GM23338 (cell line): Measurements from ENCODE around the gene OR14I1. TPM values are rescaled to one million over a fixed set of nuclear protein-coding genes. Genes with fewer than 3 reads are reported as not detected.

Experiments
- ATAC-seq: fragments of 200-7000 bp; cut with Tn5 transposase; 3 replicates; pipeline ENCODE4 v1.9.1; 2020
- DNase-seq: peaks from one replicate; pipeline ENCODE4 v3.0.0-alpha.2; 2015; ENCODE audit warnings: low spot score
- H2AFZ ChIP-seq: fragments of 200-600 bp; sonication (generic); 2 replicates; pipeline ENCODE4 v1.8.0; 2016; ENCODE audit warnings: antibody characterized with exemption, mild to moderate bottlenecking, moderate library complexity
- H3F3A ChIP-seq: fragments of 200-600 bp; sonication (generic); replicated peaks from 2 replicates; pipeline ENCODE4 v1.8.0; 2017; ENCODE audit warnings: antibody characterized with exemption, mixed run types, low read depth
- H3K27ac ChIP-seq: fragments of 200-600 bp; sonication (generic); 2 replicates; pipeline ENCODE4 v1.6.1; 2016; ENCODE audit warnings: low read depth
- H3K27me3 ChIP-seq: fragments of 200-600 bp; sonication (generic); 2 replicates; pipeline ENCODE4 v1.8.0; 2016; ENCODE audit warnings: mild to moderate bottlenecking, mixed run types, moderate library complexity; ENCODE audit not compliant: insufficient read depth
- H3K36me3 ChIP-seq: fragments of 200-600 bp; sonication (generic); 2 replicates; pipeline ENCODE4 v1.8.0; 2016; ENCODE audit warnings: mild to moderate bottlenecking; ENCODE audit not compliant: insufficient read depth
- H3K4me1 ChIP-seq: fragments of 200-600 bp; sonication (generic); 2 replicates; pipeline ENCODE4 v1.8.0; 2016; ENCODE audit warnings: mild to moderate bottlenecking, moderate library complexity; ENCODE audit not compliant: insufficient read depth
- H3K4me2 ChIP-seq: fragments of 200-600 bp; sonication (generic); 2 replicates; pipeline ENCODE4 v1.7.1; 2017; ENCODE audit warnings: mixed run types
- H3K4me3 ChIP-seq: fragments of 200-600 bp; sonication (generic); 2 replicates; pipeline ENCODE4 v1.6.1; 2016; ENCODE audit warnings: mixed run types
- H3K79me2 ChIP-seq: fragments of 200-600 bp; sonication (generic); replicated peaks from 2 replicates; pipeline ENCODE4 v1.8.0; 2017; ENCODE audit warnings: mild to moderate bottlenecking; ENCODE audit not compliant: insufficient read depth
- H3K9me2 ChIP-seq: fragments of 200-600 bp; sonication (generic); 2 replicates; pipeline ENCODE4 v1.8.0; 2017; ENCODE audit not compliant: insufficient read depth
- H4K20me1 ChIP-seq: fragments of 200-600 bp; sonication (generic); replicated peaks from 2 replicates; pipeline ENCODE4 v1.8.0; 2017; ENCODE audit warnings: mild to moderate bottlenecking; ENCODE audit not compliant: insufficient read depth
- H3K27ac Mint-ChIP-seq: 2 replicates; pipeline ENCODE4 v1.8.0; 2020; ENCODE audit warnings: inconsistent platforms, mild to moderate bottlenecking, moderate library complexity, mixed read lengths
- H3K27me3 Mint-ChIP-seq: 3 replicates; pipeline ENCODE4 v1.8.0; 2022; ENCODE audit warnings: low read depth, mild to moderate bottlenecking, moderate library complexity, mixed read lengths, inconsistent platforms; ENCODE audit not compliant: insufficient read depth, poor library complexity
- H3K36me3 Mint-ChIP-seq: 3 replicates; pipeline ENCODE4 v1.8.0; 2021; ENCODE audit warnings: low read depth, mild to moderate bottlenecking, inconsistent platforms, moderate library complexity, mixed read lengths
- H3K4me1 Mint-ChIP-seq: 3 replicates; pipeline ENCODE4 v1.8.0; 2020; ENCODE audit warnings: mild to moderate bottlenecking, inconsistent platforms, mixed read lengths
- H3K4me3 Mint-ChIP-seq: 3 replicates; pipeline ENCODE4 v1.8.0; 2021; ENCODE audit warnings: moderate library complexity, mild to moderate bottlenecking, inconsistent platforms, mixed read lengths
- H3K9me3 Mint-ChIP-seq: 3 replicates; pipeline ENCODE4 v1.8.0; 2020; ENCODE audit warnings: moderate library complexity, mild to moderate bottlenecking, inconsistent platforms, mixed read lengths
- CREB1 ChIP-seq: fragments of 250-450 bp; sonication (Bioruptor Pico); IDR thresholded peaks from 2 replicates; pipeline ENCODE4 v1.5.0; 2020; ENCODE audit warnings: low read depth, mild to moderate bottlenecking, moderate library complexity
- CTCF ChIP-seq, 2 experiments: fragments of 200-600 bp in 1 of 2; sonication (generic) in 1 of 2; conservative IDR thresholded peaks; 2 replicates each; pipeline versions ENCODE4 v1.5.1 to v1.6.1; 2016 to 2017; ENCODE audit warnings: antibody characterized with exemption in 2 of 2, low read depth in 2 of 2, mild to moderate bottlenecking in 2 of 2, moderate library complexity in 1 of 2
- ETS1 ChIP-seq: IDR thresholded peaks from 2 replicates; pipeline ENCODE4 v1.6.1; 2016; ENCODE audit warnings: antibody characterized with exemption
- EZH2 ChIP-seq: fragments of 200-600 bp; sonication (generic); IDR thresholded peaks from one replicate; pipeline ENCODE4 v1.8.0; 2017; ENCODE audit warnings: antibody characterized with exemption, mild to moderate bottlenecking, low read depth; ENCODE audit not compliant: unreplicated experiment
- EZH2phosphoT487 ChIP-seq: fragments of 200-600 bp; sonication (generic); IDR thresholded peaks from one replicate; pipeline ENCODE4 v1.8.1; 2018; ENCODE audit warnings: antibody characterized with exemption; ENCODE audit not compliant: unreplicated experiment
- JUNB ChIP-seq: IDR thresholded peaks from one replicate; pipeline ENCODE4 v1.6.1; 2016; ENCODE audit warnings: antibody characterized with exemption; ENCODE audit not compliant: unreplicated experiment
- NANOG ChIP-seq: IDR thresholded peaks from 2 replicates; pipeline ENCODE4 v1.6.1; 2016; ENCODE audit warnings: antibody characterized with exemption, borderline replicate concordance
- POLR2AphosphoS5 ChIP-seq: IDR thresholded peaks from 2 replicates; pipeline ENCODE4 v1.6.1; 2016; ENCODE audit warnings: antibody characterized with exemption, low read depth
- REST ChIP-seq: IDR thresholded peaks from one replicate; pipeline ENCODE4 v1.6.1; 2018; ENCODE audit warnings: antibody characterized with exemption; ENCODE audit not compliant: unreplicated experiment
- STAT1 ChIP-seq: IDR thresholded peaks from one replicate; pipeline ENCODE4 v1.6.1; 2016; ENCODE audit warnings: antibody characterized with exemption; ENCODE audit not compliant: unreplicated experiment
- ZNF114 ChIP-seq: fragments of 250-450 bp; sonication (Bioruptor Pico); IDR thresholded peaks from 2 replicates; pipeline ENCODE4 v1.5.0; 2020; ENCODE audit warnings: mild to moderate bottlenecking, moderate library complexity
- ZNF331 ChIP-seq: fragments of 250-450 bp; sonication (Bioruptor Pico); IDR thresholded peaks from 2 replicates; pipeline ENCODE4 v1.5.0; 2020; ENCODE audit warnings: low read depth, mild to moderate bottlenecking, moderate library complexity
- ZNF462 ChIP-seq: fragments of 250-450 bp; sonication (Bioruptor Pico); IDR thresholded peaks from 2 replicates; pipeline ENCODE4 v1.5.0; 2020; ENCODE audit warnings: mild to moderate bottlenecking, moderate library complexity
- polyA plus RNA-seq: library from polyadenylated mRNA; unstranded; fragments of >200 nt; fragmentation: Nextera tagmentation; extraction: Ambion mirVana; gene quantifications from 2 replicates; pipeline ENCODE4 v1.2.1, GENCODE V29; 2016
- total RNA-seq: library from RNA; depleted of rRNA; stranded (reverse); fragments of >200 nt; shearing (Covaris generic); gene quantifications from 2 replicates; pipeline ENCODE4 v1.2.3, GENCODE V29; 2014

OR14I1 gene
- total and polyA plus RNA-seq, 2 experiments from 2014 or later, result not detected

GRCh38 chr1:248695451-248696132, 7.0 kb downstream of the OR14I1 start:
- H3K27ac Mint-ChIP-seq, result no peak overlapping the region
- H3K4me1 ChIP-seq, result no peaks in the 10 kb centered on the region
- peaks cover 40% of the 10 kb centered on the region for H3K36me3 Mint-ChIP-seq
- TF ChIP-seq STAT1, result no peak
- TF ChIP-seq NANOG, result no peak
- no peak for TF ChIP-seq ZNF462 (CRISPR knock-in tag)
- TF ChIP-seq REST, result no peak
- no peak for TF ChIP-seq ETS1
- TF ChIP-seq ZNF331 (CRISPR knock-in tag), result no peak
- TF ChIP-seq EZH2, result no peak
- TF ChIP-seq CTCF (conservative IDR thresholded peaks at IDR 0.05; ENCODE audit: low read depth in 2 of 2), result no peak
- no peak for TF ChIP-seq JUNB
- TF ChIP-seq POLR2AphosphoS5, result no peak
- TF ChIP-seq EZH2phosphoT487, result no peak
- TF ChIP-seq ZNF114 (CRISPR knock-in tag), result no peak
- no peak for TF ChIP-seq CREB1 (CRISPR knock-in tag)
- no peak overlapping the region for H3K4me3 Mint-ChIP-seq
- no peak overlapping the region for H3K4me2 ChIP-seq
- no peak for DNase-seq
- no peak for ATAC-seq
- peaks cover 96% of the 10 kb centered on the region for H3K9me3 Mint-ChIP-seq
- no peaks in the 10 kb centered on the region for H3F3A ChIP-seq
- no peak overlapping the region for H3K27ac ChIP-seq
- H3K4me1 Mint-ChIP-seq, result no peaks in the 10 kb centered on the region
- H2AFZ ChIP-seq, result no peak overlapping the region
- H3K9me2 ChIP-seq, result no peaks in the 10 kb centered on the region
- no peaks in the 10 kb centered on the region for H3K27me3 Mint-ChIP-seq
- H3K36me3 ChIP-seq, result peaks cover 10% of the 10 kb centered on the region; the same call in 1 of the 2 replicates
- no peaks in the 10 kb centered on the region for H3K27me3 ChIP-seq
- H4K20me1 ChIP-seq, result no peaks in the 10 kb centered on the region
- H3K4me3 ChIP-seq, result no peak overlapping the region
- no peaks in the 10 kb centered on the region for H3K79me2 ChIP-seq
